GM19452 (cell line): ENCODE measurements around the gene PLIN5.
"Not testable (repeated sequence)": the region's sequence is repeated elsewhere in the genome, so short reads cannot be mapped to it uniquely, and the experiment has no call there.

Experiments used
- ATAC-seq: cut with Tn5 transposase; IDR thresholded peaks from one replicate; pipeline ENCODE4 v1.9.1; 2021; ENCODE audit not compliant: unreplicated experiment

Gene PLIN5

GRCh38 chr19:4570402-4570801 lies 35.4 kb upstream of the PLIN5 start:
- no peak for ATAC-seq

- ATAC-seq, result no peak
Observed at GRCh38 chr19:4568886-4569285, 33.9 kb upstream of the PLIN5 start.

GRCh38 chr19:4567584-4568071 lies 32.6 kb upstream of the PLIN5 start:
- ATAC-seq, result no peak

GRCh38 chr19:4566402-4567051 lies 31.5 kb upstream of the PLIN5 start:
- ATAC-seq, result no peak

GRCh38 chr19:4563562-4563961 lies 28.5 kb upstream of the PLIN5 start:
- ATAC-seq, result not testable (repeated sequence)

GRCh38 chr19:4562085-4562484 lies 27.1 kb upstream of the PLIN5 start:
- not testable (repeated sequence) for ATAC-seq

- no peak for ATAC-seq
Observed at GRCh38 chr19:4559569-4559968, 24.5 kb upstream of the PLIN5 start, which contains the start of gene SEMA6B. Gene SEMA6B (minus strand): TSS chr19:4559684. CDS start chr19:4558457, 1,227 bp downstream.

- ATAC-seq, result no peak
Observed at GRCh38 chr19:4557971-4558941, 23.2 kb upstream of the PLIN5 start.

GRCh38 chr19:4557144-4557970 lies 22.3 kb upstream of the PLIN5 start:
- ATAC-seq, result no peak

- ATAC-seq, result no peak
Observed at GRCh38 chr19:4556597-4557127, 21.6 kb upstream of the PLIN5 start.

GRCh38 chr19:4555657-4556561 lies 20.9 kb upstream of the PLIN5 start:
- no peak for ATAC-seq

- no peak for ATAC-seq
Observed at GRCh38 chr19:4554717-4555116, 19.7 kb upstream of the PLIN5 start.

- no peak for ATAC-seq
Observed at GRCh38 chr19:4553775-4554174, 18.8 kb upstream of the PLIN5 start.

- no peak for ATAC-seq
Observed at GRCh38 chr19:4553092-4553695, 18.2 kb upstream of the PLIN5 start.

GRCh38 chr19:4552525-4552819 lies 17.4 kb upstream of the PLIN5 start:
- ATAC-seq, result no peak

GRCh38 chr19:4550479-4551050 lies 15.5 kb upstream of the PLIN5 start:
- ATAC-seq, result no peak

- no peak for ATAC-seq
Observed at GRCh38 chr19:4550018-4550417, 15.0 kb upstream of the PLIN5 start.

- ATAC-seq, result no peak
Observed at GRCh38 chr19:4548238-4548584, 13.2 kb upstream of the PLIN5 start.
